LHCN-M2 (cell line): ENCODE measurements around the gene TMEM231. TPM values are rescaled to one million over a fixed set of nuclear protein-coding genes. Genes with fewer than 3 reads are reported as not detected.
"Not testable (repeated sequence)": the region's sequence is repeated elsewhere in the genome, so short reads cannot be mapped to it uniquely, and the experiment has no call there.

ENCODE experiments used
- DNase-seq: peaks from one replicate; pipeline ENCODE4 v3.0.0-alpha.2; 2012; ENCODE audit warnings: low read depth
- total RNA-seq: library from RNA; depleted of rRNA; stranded (reverse); fragments of >200 nt; gene quantifications from 2 replicates; pipeline ENCODE4 v1.2.3, GENCODE V29; 2014

The TMEM231 gene
- total RNA-seq, 1 experiment from 2014 or later, result 8.3 TPM

- DNase-seq, result no peak
Measured at GRCh38 chr16:75566758-75567255, 10.8 kb upstream of the TMEM231 start.

GRCh38 chr16:75566040-75566757 lies 10.1 kb upstream of the TMEM231 start, which contains the start of gene GABARAPL2:
GABARAPL2 (plus strand) TSS chr16:75566379; CDS start chr16:75566487, 108 bp downstream.
- DNase-seq, result peak; percentile 56

- no peak for DNase-seq
Measured at GRCh38 chr16:75565640-75566039, 9.6 kb upstream of the TMEM231 start.

GRCh38 chr16:75559564-75560372 lies 3.7 kb upstream of the TMEM231 start:
- DNase-seq, result peak; percentile 75

- DNase-seq, result no peak
Measured at GRCh38 chr16:75558846-75559401, 2.9 kb upstream of the TMEM231 start.

- no peak for DNase-seq
Measured at GRCh38 chr16:75556431-75556950, 439 bp upstream of the TMEM231 start.

GRCh38 chr16:75555213-75555706 lies 792 bp downstream of the TMEM231 start:
- peak; percentile 91 for DNase-seq

GRCh38 chr16:75552951-75553350 lies 3.1 kb downstream of the TMEM231 start:
- no peak for DNase-seq

- no peak for DNase-seq
Measured at GRCh38 chr16:75550211-75550662, 5.8 kb downstream of the TMEM231 start.

- DNase-seq, result not testable (repeated sequence)
Measured at GRCh38 chr16:75548456-75548855, 7.6 kb downstream of the TMEM231 start.

- no peak for DNase-seq
Measured at GRCh38 chr16:75546293-75546692, 9.8 kb downstream of the TMEM231 start.

- not testable (repeated sequence) for DNase-seq
Measured at GRCh38 chr16:75545879-75546278, 10.2 kb downstream of the TMEM231 start.

GRCh38 chr16:75542462-75542861 lies 13.6 kb downstream of the TMEM231 start:
- not testable (repeated sequence) for DNase-seq

- DNase-seq, result no peak
Measured at GRCh38 chr16:75541236-75541635, 14.8 kb downstream of the TMEM231 start.

GRCh38 chr16:75538882-75539565 lies 17.0 kb downstream of the TMEM231 start:
- DNase-seq, result not testable (repeated sequence)

GRCh38 chr16:75537776-75538175 lies 18.3 kb downstream of the TMEM231 start:
- no peak for DNase-seq

GRCh38 chr16:75535901-75536300 lies 20.2 kb downstream of the TMEM231 start, which contains the start of gene CHST5:
CHST5 (minus strand) TSS chr16:75536108; CDS start chr16:75530384, 5,724 bp downstream.
- DNase-seq, result no peak

- DNase-seq, result no peak
Measured at GRCh38 chr16:75535211-75535843, 20.7 kb downstream of the TMEM231 start.

GRCh38 chr16:75534560-75535205 lies 21.4 kb downstream of the TMEM231 start:
- no peak for DNase-seq

GRCh38 chr16:75532791-75533190 lies 23.3 kb downstream of the TMEM231 start:
- no peak for DNase-seq
